ENCODE measurements around the gene MAN1C1. TPM values are rescaled to one million over a fixed set of nuclear protein-coding genes. Genes with fewer than 3 reads are reported as not detected.

Gene MAN1C1
- total RNA-seq, 1 experiment from 2014 or later = 0.11 TPM

DNA sequence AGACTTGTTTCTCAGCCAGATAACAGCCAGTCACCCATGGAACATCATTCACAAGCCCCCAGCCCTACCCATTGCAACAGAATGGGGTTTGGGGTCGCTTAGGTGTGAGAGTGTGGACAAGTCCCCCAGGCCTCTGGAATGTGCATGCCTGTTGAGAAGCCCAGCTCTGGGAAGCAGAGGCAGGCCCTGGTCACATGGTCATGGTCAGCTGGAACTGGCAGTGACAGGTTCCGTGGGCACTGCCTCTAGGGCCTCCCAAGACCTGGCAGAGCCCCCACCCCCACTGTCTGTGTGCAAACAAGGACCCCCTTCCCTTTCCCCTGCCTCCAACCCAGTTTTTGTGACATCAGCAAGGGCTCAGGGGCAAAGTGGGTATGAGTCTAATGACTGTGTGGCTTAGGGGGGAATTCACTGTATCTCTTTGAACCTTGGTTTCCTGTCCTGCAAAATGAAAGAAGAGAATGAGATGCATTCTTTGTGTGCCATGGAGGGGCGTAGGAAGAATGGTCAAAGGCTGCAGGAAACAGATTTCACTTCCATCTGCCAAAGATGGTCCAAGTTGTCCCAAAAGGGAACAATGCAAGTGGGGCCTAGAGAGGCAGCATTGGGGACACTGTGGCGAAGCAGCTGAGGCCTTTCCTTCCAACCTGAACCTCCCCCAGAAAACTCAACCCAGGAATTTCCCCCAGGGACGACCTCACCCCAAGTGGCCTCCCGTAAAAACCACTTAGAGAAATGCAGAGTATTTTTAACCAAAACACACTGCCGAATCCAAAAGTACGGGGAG is 148.7 kb downstream of the MAN1C1 start:
- Histone ChIP-seq H3F3A (ENCODE audit: low read length, unreplicated experiment) (no peaks in the 10 kb centered on the region), H3K27me3 (ENCODE audit: low read length) (no peaks in the 10 kb centered on the region), H3K79me2 (ENCODE audit: low read length) (no peaks in the 10 kb centered on the region), H3K27ac (ENCODE audit: low read length) (no peak overlapping the region), H3K9me3 (ENCODE audit: low read length) (no peaks in the 10 kb centered on the region), H3K4me2 (ENCODE audit: low read length) (no peak overlapping the region), H3K4me1 (ENCODE audit: insufficient read depth, low read length) (no peaks in the 10 kb centered on the region), H4K20me1 (ENCODE audit: low read length) (no peaks in the 10 kb centered on the region), H3K9me2 (replicated peaks; ENCODE audit: low read length) (no peaks in the 10 kb centered on the region), H3K4me3 (ENCODE audit: low read length) (no peak overlapping the region), H2AFZ (ENCODE audit: low read length) (no peak overlapping the region), H3K9ac (ENCODE audit: low read length) (no peak overlapping the region), H3K36me3 (ENCODE audit: low read depth, low read length) (no peaks in the 10 kb centered on the region)
- ChIA-PET POLR2A (ENCODE audit: unreplicated experiment) (no interaction called here), CTCF (no interaction called here)
- DNase-seq = no peak
- ATAC-seq = no peak
- TF ChIP-seq EZH2 (IDR thresholded peaks at IDR 0.05; ENCODE audit: low read length, unreplicated experiment) = no peak
- TF ChIP-seq, protein P1, sequence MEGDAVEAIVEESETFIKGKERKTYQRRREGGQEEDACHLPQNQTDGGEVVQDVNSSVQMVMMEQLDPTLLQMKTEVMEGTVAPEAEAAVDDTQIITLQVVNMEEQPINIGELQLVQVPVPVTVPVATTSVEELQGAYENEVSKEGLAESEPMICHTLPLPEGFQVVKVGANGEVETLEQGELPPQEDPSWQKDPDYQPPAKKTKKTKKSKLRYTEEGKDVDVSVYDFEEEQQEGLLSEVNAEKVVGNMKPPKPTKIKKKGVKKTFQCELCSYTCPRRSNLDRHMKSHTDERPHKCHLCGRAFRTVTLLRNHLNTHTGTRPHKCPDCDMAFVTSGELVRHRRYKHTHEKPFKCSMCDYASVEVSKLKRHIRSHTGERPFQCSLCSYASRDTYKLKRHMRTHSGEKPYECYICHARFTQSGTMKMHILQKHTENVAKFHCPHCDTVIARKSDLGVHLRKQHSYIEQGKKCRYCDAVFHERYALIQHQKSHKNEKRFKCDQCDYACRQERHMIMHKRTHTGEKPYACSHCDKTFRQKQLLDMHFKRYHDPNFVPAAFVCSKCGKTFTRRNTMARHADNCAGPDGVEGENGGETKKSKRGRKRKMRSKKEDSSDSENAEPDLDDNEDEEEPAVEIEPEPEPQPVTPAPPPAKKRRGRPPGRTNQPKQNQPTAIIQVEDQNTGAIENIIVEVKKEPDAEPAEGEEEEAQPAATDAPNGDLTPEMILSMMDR (conservative IDR thresholded peaks at IDR 0.05; ENCODE audit: low read depth, low read length) = no peak
- no peak for TF ChIP-seq EZH2phosphoT487 (IDR thresholded peaks at IDR 0.05; ENCODE audit: borderline replicate concordance, low read length)
- BruUV-seq (replicated peaks) = no TSS peak
- intact Hi-C loops (cut with micrococcal nuclease) = no loop called here

DNA sequence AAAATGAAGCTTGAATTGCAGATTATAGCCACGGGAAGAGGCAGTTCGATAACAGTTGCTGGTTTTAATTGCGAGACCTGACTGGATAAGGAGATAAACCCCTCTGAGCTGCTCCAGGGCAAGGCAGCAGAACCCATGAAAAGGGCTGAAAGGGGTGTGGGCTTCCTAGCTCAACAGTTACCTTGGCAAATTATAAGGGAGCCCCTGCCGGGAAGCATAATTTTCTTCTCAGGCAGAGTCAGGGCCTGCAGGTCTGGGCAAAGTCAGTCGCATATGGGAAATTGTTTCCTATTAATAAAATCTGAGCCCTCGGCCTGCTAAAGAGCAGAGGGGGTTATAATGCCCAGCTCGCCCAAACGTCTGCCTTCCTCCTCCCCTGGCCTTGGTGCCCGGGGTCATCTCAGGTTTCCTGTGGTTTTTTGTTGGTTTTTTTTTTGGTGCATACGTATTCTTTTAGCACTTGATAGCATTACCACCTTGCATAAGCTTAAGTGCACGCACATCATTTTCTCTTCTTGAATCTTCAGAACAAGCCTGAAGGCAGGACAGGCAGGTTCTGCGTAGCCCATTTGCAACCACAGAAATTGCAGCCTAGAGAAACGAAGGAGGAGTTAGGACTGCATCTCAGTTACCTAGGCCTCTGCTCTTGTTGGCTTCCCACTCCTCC is 149.5 kb downstream of the MAN1C1 start:
- no peak for ATAC-seq
- H3K36me3 ChIP-seq (ENCODE audit: low read depth, low read length) = no peaks in the 10 kb centered on the region

More for the DNA sequence above, 149.5 kb downstream of the MAN1C1 start:
- DNase-seq = no peak
- Histone ChIP-seq H3K4me3 (ENCODE audit: low read length) (no peak overlapping the region), H2AFZ (ENCODE audit: low read length) (no peak overlapping the region), H3F3A (ENCODE audit: low read length, unreplicated experiment) (no peaks in the 10 kb centered on the region), H3K27me3 (ENCODE audit: low read length) (no peaks in the 10 kb centered on the region), H3K9ac (ENCODE audit: low read length) (no peak overlapping the region), H3K9me2 (replicated peaks; ENCODE audit: low read length) (no peaks in the 10 kb centered on the region), H3K4me1 (ENCODE audit: insufficient read depth, low read length) (no peaks in the 10 kb centered on the region), H3K27ac (ENCODE audit: low read length) (no peak overlapping the region), H3K79me2 (ENCODE audit: low read length) (no peaks in the 10 kb centered on the region), H3K4me2 (ENCODE audit: low read length) (no peak overlapping the region), H4K20me1 (ENCODE audit: low read length) (no peaks in the 10 kb centered on the region), H3K9me3 (ENCODE audit: low read length) (no peaks in the 10 kb centered on the region)
- POLR2A ChIA-PET (ENCODE audit: unreplicated experiment) = no interaction called here
- CTCF ChIA-PET = no interaction called here
- intact Hi-C loops (cut with micrococcal nuclease) = no loop called here
- no TSS peak for BruUV-seq (replicated peaks)
- TF ChIP-seq EZH2 (IDR thresholded peaks at IDR 0.05; ENCODE audit: low read length, unreplicated experiment) (no peak), EZH2phosphoT487 (IDR thresholded peaks at IDR 0.05; ENCODE audit: borderline replicate concordance, low read length) (no peak)
- TF ChIP-seq, protein P1 (conservative IDR thresholded peaks at IDR 0.05; ENCODE audit: low read depth, low read length) = no peak
